Stomach (tissue), 9 donors: ENCODE data around the gene PSMD1. TPM values are rescaled to one million over a fixed set of nuclear protein-coding genes. Genes with fewer than 3 reads are reported as not detected.
"Not testable (repeated sequence)": the region's sequence is repeated elsewhere in the genome, so short reads cannot be mapped to it uniquely, and the experiment has no call there.

Source experiments
- DNase-seq, 2 donors: peaks; one replicate each; pipeline versions ENCODE4 v3.0.0 to v3.0.0-alpha.2; 2013 to 2019
- H3K27ac ChIP-seq, 5 donors: fragments of 200-600 bp in 4 of 5; sonication (generic) in 4 of 5; one replicate each; pipeline ENCODE4 v1.5.1; 2013 to 2019; ENCODE audit warnings: mild to moderate bottlenecking in 1 of 5, moderate library complexity in 1 of 5
- H3K27me3 ChIP-seq, 3 donors: fragments of 200-600 bp; sonication (generic); one replicate each; pipeline ENCODE4 v1.5.1; 2017 to 2019; ENCODE audit warnings: mixed run types in 1 of 3
- H3K36me3 ChIP-seq, 4 donors: fragments of 200-600 bp; sonication (generic); 1 replicate in 3 of 4; 2 replicates in 1 of 4; pipeline ENCODE4 v1.5.1; 2016 to 2019
- H3K4me1 ChIP-seq, 4 donors: fragments of 200-600 bp; sonication (generic); one replicate each; pipeline ENCODE4 v1.5.1; 2016 to 2019
- H3K4me3 ChIP-seq, 4 donors: fragments of 200-600 bp; sonication (generic) in 3 of 4; one replicate each; pipeline ENCODE4 v1.5.1; 2016 to 2019; ENCODE audit warnings: mild to moderate bottlenecking in 1 of 4
- H3K9me3 ChIP-seq, 4 donors: fragments of 200-600 bp; sonication (generic); one replicate each; pipeline ENCODE4 v1.5.1; 2016 to 2019
- CTCF ChIP-seq, 7 experiments: fragments of 450-650 bp in 4 of 7; fragments of 200-600 bp in 3 of 7; sonication (generic) in 3 of 7; IDR thresholded peaks; one replicate each; pipeline ENCODE4 v1.5.1; 2016 to 2019; ENCODE audit warnings: antibody characterized with exemption in 7 of 7, control low read depth in 2 of 7, mild to moderate bottlenecking in 1 of 7
- EP300 ChIP-seq: sonication (generic); formaldehyde crosslinking; IDR thresholded peaks from one replicate; pipeline ENCODE4 v1.6.1; 2017; ENCODE audit warnings: antibody characterized with exemption
- POLR2A ChIP-seq, 4 donors: fragments of 450-650 bp; IDR thresholded peaks; one replicate each; pipeline ENCODE4 v1.6.1; 2016; ENCODE audit warnings: antibody characterized with exemption in 4 of 4, control low read depth in 2 of 4, mild to moderate bottlenecking in 1 of 4, moderate library complexity in 1 of 4
- POLR2AphosphoS5 ChIP-seq, 3 donors: sonication (generic); formaldehyde crosslinking; IDR thresholded peaks; one replicate each; pipeline ENCODE4 v1.6.1; 2016; ENCODE audit warnings: antibody characterized with exemption in 3 of 3
- WGBS, 5 donors: extraction: QIAGEN DNeasy Blood & Tissue Kit in 3 of 5; methylation state at CpG; one replicate each; pipeline versions ENCODE4 v1.1.5 to v1.1.7; 2013 to 2018; 5-methylcytosine and 5-hydroxymethylcytosine counted together
- intact Hi-C: fragments of 100-400 bp; cut with DNase I; formaldehyde crosslinking; loops from one replicate; pipeline ENCODE4 v1.15.1; 2023; ENCODE audit warnings: low total_unique reads
- polyA plus RNA-seq, 3 donors: library from polyadenylated mRNA; stranded (reverse); fragments of 200-250 nt; gene quantifications; one replicate each; pipeline ENCODE4 v1.2.3, GENCODE V29; 2013
- total RNA-seq, 5 donors: library from RNA; depleted of rRNA; stranded (reverse); fragments of >200 nt; gene quantifications; one replicate each; pipeline versions ENCODE4 v1.1.0 to v1.2.3, GENCODE V29; 2014 to 2016
- donor health status: healthy with polysubstance abuse.
- donor health status: Bipolar disorder and iron deficiency.
- donor health status: healthy.

Gene PSMD1
- total and polyA plus RNA-seq, 8 donors, result 31.9 to 96.4 (median 45.6) TPM

DNA sequence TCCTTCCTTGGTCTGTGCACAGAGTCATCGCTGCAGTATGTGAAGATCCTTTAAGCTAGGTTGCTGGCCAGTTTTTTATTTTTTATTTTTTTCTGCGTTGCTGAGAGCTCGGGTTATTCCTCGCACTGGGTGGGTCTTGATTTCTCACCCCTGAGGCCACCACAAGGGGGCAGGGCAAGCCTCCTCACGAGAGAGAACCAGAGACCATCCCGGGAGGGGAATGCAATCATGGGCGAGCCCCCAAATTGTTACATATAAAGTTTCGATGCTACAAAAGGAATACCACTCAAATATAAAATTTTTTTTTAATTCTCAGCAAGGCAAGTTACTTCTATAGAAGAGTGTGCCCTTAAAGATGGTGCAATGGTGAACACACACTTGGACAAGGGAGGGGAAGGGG lies 43.3 kb downstream of the PSMD1 start:
- Histone ChIP-seq H3K4me3 (no peak overlapping the region), H3K4me1 (peaks cover 0 to 44% (median 12%) of the 10 kb centered on the region in 4 donors), H3K36me3 (peaks cover 27 to 71% (median 49%) of the 10 kb centered on the region in 4 donors), H3K9me3 (peaks cover 11 to 28% (median 23%) of the 10 kb centered on the region in 4 donors), H3K27ac (no peak overlapping the region), H3K27me3 (no peaks in the 10 kb centered on the region)
- intact Hi-C loops, result loop anchor here (10.0 kb wide), 1 partner anchor 95 kb away; the partner anchor contains the start of gene ARMC9
- WGBS, 5 donors, result 97 to 99% (median 98%) methylated on average over 8 of the region's 8 CpGs
- DNase-seq, result peak in 1 of 2 donors; percentile 20
- TF ChIP-seq EP300 (no peak), POLR2AphosphoS5 (IDR thresholded peaks at IDR 0.05) (no peak), POLR2A (IDR thresholded peaks at IDR 0.05) (no peak), CTCF (IDR thresholded peaks at IDR 0.05) (no peak)

DNA sequence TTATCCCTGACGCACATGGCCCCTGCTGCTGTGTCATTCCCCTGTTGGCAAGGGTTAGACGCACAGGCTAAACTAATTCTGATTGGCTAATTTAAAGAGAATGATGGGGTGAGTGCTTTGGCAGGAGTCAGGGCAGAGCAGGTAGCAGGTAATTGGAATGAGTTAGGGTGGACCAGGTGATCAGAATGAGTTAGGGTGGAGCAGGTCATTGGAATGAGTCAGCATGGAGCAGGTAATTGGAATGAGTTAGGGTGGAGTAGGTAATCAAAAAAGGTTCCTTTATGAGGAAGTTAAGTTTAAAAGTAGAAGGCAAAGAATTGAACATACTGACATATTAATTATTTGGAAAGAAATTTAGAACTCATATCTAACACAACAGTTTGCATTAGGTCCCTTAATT lies 43.7 kb downstream of the PSMD1 start:
- intact Hi-C loops, result loop anchor here (10.0 kb wide), 1 partner anchor 94 kb away; the partner anchor contains the start of gene ARMC9
- not testable (repeated sequence) for DNase-seq, H3K27me3 ChIP-seq, H3K4me3 ChIP-seq
- H3K4me1 ChIP-seq, result peaks cover 0 to 44% (median 12%) of the 10 kb centered on the region in 4 donors
- H3K36me3 ChIP-seq, result peaks cover 27 to 67% (median 49%) of the 10 kb centered on the region in 4 donors
- WGBS, 5 donors, result 91 to 100% (median 98%) methylated on average over 2 of the region's 2 CpGs
- H3K9me3 ChIP-seq, result peaks cover 11 to 28% (median 23%) of the 10 kb centered on the region in 4 donors
- peak overlapping the region in 1 of 5 donors; percentile 30 for H3K27ac ChIP-seq

GRCh38 chr2:231100990-231101389 lies 44.3 kb downstream of the PSMD1 start:
- TF ChIP-seq POLR2AphosphoS5 (IDR thresholded peaks at IDR 0.05), result no peak
- no peak for TF ChIP-seq CTCF (IDR thresholded peaks at IDR 0.05)
- TF ChIP-seq POLR2A (IDR thresholded peaks at IDR 0.05), result no peak
- TF ChIP-seq EP300, result no peak
- 67 to 84% (median 70%) methylated on average over 4 of the region's 4 CpGs for WGBS, 5 donors
- Histone ChIP-seq H3K9me3 (peaks cover 11 to 28% (median 23%) of the 10 kb centered on the region in 4 donors), H3K4me3 (no peak overlapping the region), H3K36me3 (peaks cover 27 to 60% (median 49%) of the 10 kb centered on the region in 4 donors), H3K27me3 (no peaks in the 10 kb centered on the region), H3K4me1 (peaks cover 0 to 42% (median 12%) of the 10 kb centered on the region in 4 donors), H3K27ac (peak overlapping the region in 1 of 5 donors; percentile 30)
- DNase-seq, result no peak
- intact Hi-C loops, result loop anchor here (10.0 kb wide), 1 partner anchor 94 kb away; the partner anchor contains the start of gene ARMC9

GRCh38 chr2:231102772-231103171 lies 46.1 kb downstream of the PSMD1 start:
- Histone ChIP-seq H3K4me1 (peaks cover 0 to 47% (median 14%) of the 10 kb centered on the region in 4 donors), H3K27me3 (no peaks in the 10 kb centered on the region), H3K27ac (peak overlapping the region in 2 of 5 donors; percentile 11 to 58), H3K36me3 (peaks cover 21 to 42% (median 33%) of the 10 kb centered on the region in 4 donors), H3K4me3 (no peak overlapping the region), H3K9me3 (peaks cover 11 to 28% (median 23%) of the 10 kb centered on the region in 4 donors)
- TF ChIP-seq CTCF (IDR thresholded peaks at IDR 0.05) (no peak), EP300 (no peak), POLR2A (IDR thresholded peaks at IDR 0.05) (no peak), POLR2AphosphoS5 (IDR thresholded peaks at IDR 0.05) (no peak)
- 72 to 92% (median 85%) methylated on average over 2 of the region's 2 CpGs for WGBS, 5 donors
- intact Hi-C loops, result loop anchor here (10.0 kb wide), 1 partner anchor 92 kb away; the partner anchor contains the start of gene ARMC9
- DNase-seq, result no peak
